Cerebellar cortex (tissue), 1 donor: Measurements from ENCODE around the gene SMIM12.

ENCODE experiments used
- DNase-seq: peaks from one replicate; pipeline ENCODE4 v3.0.0-alpha.2; 2015; ENCODE audit warnings: low spot score

The SMIM12 gene

DNA sequence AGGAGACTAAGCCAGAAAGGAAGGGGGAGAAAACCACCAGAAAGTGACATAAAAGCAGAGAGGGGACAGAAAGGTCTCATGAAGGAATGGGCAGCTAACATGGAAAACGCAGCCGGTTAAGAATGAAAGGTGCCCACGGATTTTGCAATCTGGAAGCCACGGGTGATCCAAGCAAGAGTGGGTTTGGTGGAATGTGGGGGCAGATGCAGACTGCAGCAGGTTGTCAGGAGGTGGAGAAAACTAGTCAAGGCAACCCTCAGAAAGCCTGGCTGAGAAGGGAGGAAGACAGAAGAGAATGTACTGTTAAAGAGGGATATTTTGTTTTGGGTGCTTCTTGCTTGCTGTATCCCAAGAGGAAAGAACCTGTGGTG lies 12.6 kb upstream of the SMIM12 start:
- DNase-seq: no peak

DNA sequence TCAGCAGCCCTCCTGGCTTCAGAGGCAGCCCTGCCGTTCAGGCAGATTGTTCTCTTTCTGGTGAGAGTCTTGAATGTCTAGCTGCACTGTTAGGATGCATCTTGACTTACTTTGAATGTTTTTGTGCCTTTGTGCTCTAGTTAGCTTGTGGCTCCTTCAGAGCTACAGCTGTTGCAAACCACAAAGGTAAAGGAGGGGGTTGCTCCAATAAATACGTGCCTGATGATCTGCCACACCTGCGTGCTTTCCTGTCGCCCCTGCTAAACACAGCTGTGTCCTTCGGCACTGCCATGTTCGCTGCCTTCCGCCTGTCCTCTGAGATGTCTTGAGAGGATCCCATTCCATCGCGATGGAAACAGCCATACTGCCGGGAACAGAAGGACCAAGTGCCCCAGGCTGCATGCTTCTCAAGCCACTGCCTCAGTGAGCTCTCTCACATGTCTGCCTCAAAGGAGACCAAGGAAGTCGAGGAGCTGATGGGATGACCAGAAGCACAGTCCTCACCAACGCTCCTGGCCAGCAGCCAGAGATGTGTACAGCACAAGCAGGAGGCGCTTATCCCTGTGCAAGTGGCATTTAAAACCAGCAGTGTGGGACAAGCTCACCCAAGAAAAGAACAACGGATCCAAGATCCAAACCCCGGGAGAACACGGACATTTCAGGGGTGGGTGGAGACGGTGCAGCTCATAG lies 12.0 kb upstream of the SMIM12 start:
- DNase-seq: peak; percentile 48

DNA sequence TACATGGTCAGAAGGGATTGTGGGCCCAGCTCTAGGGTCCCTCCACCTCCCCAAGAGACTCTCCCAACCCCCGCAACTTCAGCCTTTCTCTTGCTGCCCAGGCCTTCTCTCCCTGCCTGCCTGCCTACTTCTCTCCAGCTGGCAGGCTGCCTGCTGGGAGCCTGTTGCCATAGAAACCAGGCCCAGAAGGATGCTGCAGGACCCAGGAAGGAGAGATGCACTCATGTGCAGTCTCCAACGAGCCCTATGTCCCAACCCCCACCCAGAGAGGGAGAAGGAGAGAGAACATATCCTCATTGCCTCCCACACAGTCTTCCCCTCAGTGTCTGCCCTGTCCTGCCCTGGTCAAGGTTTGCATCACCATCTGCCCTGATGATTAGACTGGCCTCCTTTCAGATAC lies 10.8 kb upstream of the SMIM12 start:
- DNase-seq: peak; percentile 73

DNA sequence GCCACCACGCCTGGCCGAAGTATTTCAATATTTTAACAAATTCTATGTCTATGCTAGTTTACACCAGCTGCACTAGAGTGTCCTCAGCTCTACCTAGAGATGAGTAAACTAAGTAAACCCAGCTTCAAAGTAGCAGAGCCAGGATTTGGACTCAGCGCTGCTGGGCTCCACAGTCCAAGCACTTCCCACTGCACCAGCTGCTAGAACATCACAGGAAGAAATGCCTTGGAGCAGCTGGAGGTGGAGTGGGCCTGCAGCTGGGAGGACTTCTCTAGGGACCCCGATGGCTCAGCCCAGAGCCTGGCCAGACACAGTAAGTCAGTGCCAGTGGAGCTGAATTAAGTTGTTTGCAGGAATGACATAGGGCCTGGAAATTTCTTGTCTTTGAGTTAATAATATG lies 10.2 kb upstream of the SMIM12 start:
- DNase-seq: no peak

DNA sequence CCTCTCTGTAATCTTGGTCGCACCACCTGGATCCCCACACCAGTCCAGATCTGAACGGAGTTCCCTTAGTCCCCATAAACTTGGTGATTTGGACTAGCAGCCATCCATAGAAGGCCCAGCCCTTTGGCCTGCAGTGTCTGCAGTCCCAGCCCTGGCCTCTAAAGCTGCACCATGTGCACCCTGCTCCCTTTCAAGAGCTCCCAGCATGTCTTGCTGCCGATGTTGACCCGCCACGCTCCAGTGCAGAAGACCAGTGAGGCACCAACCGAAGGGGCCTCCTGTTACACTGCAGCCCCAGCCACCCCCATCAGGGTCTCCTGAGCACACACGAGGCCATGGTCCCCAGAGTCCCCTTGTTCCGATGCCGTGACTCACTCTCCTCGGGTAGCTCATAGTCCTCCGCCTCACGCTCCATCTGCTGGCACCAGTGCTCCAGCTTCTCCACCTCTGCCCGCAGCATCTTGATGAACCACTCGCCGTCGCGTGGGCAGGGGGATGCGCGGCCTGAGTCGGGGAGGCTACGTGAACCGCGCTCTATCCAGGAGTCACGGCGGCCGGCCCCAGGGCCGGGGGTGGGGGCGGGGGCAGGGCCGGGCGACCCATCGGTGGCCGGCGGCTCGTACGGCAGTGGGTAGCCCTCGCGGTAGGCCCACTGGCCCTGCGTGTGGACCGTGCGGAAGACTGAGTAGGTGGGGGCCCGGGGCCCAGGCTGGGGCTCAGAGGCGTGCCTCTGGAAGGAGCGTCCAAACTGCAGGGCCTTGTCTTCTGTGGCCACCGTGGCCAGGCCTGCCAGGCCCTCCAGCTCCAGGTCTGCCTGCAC lies 8.9 kb upstream of the SMIM12 start:
- DNase-seq: no peak

DNA sequence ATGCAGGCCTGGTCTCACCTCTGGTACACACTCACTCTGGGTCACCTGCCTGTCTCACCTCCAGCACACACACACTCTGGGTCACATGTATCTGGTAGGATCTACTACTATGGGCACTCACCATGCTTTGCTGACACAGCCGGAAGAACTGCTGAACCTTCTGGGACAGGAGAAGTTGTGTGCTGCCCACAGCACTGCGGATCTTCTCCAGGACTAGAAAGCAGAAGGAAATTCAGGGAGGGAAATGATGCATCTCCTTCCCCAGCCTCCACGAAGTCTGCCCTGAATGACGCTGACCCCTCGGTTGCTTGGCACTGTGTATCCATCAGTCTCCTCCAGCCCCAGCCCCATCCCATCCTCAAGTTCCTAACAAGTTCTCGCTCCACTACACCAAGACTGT lies 7.9 kb upstream of the SMIM12 start:
- DNase-seq: no peak

DNA sequence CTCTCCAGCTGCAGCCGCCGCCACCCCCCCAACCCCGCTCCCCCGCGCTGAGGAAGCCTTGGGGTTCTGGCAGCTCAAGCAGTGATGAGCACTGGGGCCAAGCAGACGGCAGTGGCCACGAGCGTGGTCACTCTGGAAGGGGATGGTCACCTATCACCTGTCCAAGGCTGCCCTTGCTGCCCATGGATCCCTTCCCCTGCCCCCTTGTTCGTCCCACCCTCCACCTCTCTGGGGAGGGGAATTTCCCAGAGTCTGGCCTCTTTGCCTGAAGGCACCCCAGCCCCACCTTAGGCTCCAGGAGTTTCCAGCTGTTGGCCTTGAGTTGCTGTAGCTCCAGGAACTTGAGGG lies 7.2 kb upstream of the SMIM12 start:
- no peak for DNase-seq

DNA sequence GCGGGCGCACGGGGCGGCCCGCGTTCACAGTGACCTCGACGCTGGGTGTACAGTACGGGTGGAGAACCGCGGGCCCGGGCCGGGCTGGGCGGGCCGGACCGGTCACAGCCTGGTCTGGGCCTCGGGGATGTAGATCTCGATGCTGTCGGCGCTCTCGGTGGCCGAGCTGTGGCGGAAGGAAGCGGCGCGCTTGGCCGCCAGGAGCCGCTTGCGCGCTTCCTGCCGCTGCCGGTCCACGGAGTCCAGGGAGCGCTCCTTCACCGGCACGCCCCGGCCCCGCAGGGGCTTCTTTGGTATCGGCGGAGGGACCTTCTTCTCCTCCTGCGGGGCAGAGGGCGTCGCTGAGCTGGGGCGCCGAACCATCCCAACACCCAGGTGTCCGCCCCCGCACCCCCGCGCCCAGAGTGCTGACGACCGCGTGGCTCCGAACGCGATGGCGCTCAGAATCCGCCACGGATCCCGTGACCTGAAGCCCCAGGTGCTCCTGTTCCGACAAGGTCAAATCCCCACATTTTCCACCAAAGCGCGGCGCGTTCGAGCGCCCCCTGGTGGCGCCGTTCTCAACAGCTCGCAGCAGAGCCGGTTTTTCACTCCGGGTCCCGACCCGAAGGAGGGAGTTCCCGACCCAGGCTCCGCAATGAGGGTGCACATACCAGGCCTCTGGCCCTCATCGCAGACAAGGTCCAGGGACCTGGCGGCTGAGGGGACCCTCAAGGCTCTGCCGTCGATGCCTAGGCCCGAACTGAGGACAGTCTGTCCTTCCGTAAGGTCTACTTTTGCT lies 6.6 kb upstream of the SMIM12 start:
- DNase-seq: peak; percentile 77

DNA sequence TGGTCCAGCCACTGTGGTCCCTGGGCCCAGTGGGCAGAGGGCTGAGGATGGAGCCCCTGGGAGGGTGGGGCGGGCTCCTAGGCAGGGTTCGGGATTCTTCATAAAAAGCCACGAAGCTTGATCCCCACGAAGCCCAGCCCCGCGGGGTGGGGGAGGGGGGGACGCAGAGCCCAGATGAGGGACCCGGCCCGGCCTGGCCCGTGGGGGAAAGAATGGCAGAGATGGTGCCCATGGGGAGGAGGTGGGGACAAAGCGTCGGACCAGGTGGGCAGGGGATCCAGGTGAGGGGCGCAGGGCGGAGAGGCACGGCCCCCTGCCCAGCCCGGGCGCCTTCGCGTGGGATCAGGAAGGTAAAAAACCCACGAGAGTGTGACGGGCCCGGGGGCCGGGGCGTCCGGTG lies 6.0 kb upstream of the SMIM12 start:
- DNase-seq: no peak

DNA sequence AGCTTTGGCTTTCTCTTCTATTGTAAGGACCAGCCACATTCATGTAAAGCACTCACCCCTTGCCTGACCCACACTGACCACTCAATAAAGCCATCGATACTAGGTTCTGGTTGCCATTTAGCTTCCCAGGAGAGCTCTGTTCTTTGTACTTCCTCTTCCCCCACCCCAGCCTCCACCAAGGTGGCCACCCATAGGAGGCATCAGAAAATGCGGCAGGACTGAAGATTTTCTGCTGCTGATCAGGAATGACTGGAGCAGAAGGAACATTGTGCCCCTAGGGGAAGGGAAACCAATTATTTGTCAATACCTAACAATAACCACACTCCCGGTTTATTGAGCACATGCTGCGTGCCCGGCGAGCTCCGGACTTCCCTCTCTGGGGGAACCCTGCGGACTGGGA lies 5.2 kb upstream of the SMIM12 start:
- DNase-seq: no peak

DNA sequence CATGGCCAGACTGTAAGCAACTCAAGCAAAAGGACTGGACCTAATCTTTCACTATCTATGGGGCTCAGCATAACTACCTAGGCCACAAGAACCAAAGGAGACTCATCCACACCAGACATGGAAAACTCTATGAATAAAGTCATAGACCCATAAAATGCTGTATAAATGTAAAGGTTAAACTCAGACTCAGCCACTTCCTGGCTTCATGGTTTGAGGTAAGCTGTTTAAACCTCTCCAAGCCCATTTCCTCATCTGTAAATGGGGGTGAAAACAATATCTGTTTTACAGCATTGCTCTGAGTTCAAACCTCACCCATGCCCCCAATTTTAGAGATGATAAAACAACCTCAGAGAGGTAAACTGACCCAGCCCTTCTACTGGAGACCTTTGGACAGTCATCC lies 4.0 kb upstream of the SMIM12 start:
- no peak for DNase-seq

DNA sequence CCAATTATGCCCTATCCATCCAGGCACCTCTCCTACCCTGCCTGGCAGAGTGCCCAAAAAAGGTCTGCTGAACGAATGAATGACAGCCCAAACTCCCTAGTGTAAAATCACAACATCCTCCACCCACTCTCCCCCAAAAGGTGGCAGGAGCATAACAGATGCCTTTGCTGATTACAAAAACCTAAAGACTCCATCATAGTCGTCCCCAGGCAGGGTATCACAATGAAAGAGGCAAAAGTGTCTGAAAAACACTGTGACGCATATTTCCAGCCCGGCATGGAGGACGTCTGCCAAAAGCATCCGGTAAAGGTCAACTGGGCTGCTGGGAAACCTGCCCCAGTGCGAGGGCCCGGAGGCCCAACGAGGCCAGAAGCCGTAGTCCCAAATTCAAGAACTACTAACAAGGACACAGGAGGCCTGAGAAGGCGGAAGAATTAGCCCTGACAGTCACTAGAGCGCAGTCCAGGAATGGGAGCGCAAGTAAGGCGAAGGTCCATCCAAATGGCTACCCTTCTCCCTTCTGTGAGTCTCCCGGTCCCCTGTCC lies 576 bp downstream of the SMIM12 start:
- DNase-seq: no peak

DNA sequence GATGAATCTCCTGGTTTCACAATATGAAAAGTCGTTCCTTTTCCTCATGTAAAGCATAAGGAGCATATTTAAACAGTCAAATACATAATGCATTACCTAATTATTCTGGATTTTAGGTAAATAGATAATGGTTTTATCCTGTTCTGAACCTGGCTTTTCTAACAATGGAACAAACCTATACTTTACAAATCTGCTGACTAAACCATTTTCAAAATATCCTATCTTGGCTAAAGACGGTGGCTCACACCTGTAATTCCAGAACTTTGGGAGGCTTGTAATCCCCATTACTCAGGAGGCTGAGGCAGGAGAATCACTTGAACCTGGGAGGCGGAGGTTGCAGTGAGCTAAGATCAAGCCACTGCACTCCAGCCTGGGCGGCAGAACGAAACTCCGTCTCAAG lies 2.9 kb downstream of the SMIM12 start:
- no peak for DNase-seq

DNA sequence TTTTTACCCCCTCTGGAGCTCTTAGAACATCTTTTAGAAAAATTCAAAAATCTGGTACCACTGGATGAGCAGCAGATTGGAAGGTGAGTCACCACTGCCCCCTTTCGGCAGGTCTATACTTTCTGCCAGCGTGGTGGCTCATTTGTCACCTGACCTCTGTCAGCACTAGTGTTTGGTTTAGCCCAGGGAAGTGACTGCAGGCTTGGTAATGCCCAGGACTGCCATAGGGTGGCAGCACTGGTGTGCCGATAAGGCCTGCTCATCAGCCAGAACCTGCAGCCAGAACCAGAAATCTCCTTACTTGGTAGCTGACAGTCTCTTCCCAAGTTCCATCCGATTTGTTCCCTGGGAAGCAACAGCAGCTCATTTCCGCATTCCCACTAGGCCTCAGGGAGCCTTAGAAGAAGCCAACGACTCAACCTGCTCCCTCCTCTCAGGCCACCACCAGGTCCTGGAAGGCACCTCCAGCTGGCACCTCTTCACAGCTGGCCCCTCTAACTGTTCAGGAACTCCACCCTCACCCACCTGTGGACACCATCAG lies 6.8 kb downstream of the SMIM12 start:
- peak; percentile 98 for DNase-seq

DNA sequence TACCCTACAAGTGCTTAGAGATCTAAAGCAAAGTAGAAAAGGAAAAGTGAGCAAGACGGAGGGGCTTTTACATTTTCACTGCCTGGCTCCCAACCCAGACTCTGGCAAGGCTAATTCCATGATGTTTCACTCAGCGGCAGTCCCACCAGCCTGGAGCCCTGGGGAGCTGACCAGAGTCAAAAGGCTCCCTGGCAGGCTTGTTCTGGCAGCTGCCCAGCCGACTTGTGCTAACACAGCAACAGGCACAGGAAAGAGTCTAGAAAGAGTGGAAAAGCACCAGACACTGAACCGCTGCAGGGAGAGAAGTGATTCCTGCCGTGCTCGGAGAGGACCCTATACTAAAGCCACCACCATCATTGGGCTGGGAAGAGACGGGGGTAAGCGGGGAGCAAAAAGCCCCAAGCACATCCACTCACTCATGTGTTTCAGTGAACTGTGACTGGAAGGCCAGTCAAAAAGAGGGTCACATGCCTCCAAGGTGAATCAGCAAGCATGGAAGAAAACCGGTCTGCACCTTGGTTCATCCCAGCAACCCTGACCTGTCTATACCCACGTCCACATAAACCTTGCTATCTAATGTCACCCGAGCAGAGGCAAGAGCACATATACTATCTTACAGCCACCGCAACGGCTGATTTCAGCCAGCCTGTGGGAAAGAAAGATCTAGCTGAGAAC lies 8.0 kb downstream of the SMIM12 start:
- DNase-seq: no peak

DNA sequence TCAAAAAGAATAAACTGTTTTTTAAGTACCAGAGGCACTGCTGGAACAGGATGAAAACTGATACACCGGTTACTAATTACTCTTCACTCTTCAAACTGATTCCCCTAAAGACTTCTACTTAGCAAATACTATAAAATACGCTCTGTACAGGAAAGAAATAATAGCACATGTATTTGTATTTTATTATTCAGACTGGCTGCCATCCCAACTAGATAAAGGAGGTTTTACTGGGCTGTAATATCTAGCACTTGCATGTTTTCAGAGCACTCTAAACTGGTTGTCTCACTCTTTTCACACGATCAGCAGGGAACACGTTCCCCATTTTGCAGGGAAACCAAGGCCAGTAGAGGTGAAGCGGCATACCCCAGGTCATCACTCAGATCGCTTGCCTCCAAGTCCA lies 9.2 kb downstream of the SMIM12 start:
- no peak for DNase-seq

DNA sequence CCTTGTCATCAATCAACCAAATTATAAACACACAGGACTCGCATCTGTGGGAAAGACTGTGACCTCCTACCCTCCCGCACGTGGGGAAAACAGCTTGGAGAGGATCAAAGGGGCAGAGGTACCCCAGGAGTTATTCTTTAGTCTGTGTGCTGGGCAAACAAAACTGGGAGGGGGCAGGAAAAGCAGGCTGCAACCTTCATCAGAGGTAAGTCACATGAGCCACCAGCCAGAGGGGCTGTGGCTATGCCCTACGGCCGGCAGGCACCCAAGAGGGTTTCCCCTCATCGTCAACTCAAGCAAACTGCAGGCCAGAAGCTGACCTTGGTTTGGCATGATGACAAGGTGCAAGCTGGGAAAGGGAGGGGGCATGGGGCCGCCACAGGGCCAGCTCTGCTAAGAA lies 12.5 kb downstream of the SMIM12 start:
- no peak for DNase-seq

DNA sequence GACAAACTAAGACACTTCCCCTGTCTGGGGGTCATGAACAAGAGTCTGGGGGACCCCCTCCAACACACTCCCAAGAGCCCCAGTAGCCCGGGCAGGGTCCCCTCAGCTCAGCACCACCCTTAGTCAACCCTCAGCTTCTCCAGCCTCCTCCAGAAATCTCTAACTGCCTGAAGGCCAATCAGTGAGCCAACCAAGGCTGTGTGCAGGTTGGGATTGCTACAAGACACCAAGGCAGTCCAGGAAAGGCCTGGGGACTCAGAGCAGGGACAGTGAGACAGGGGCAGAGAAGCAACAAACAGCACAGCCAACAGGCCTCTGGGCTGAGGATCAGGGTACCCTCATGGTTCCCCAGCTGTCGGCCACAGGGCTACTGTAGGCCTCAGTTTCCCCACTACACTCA lies 13.3 kb downstream of the SMIM12 start:
- no peak for DNase-seq

DNA sequence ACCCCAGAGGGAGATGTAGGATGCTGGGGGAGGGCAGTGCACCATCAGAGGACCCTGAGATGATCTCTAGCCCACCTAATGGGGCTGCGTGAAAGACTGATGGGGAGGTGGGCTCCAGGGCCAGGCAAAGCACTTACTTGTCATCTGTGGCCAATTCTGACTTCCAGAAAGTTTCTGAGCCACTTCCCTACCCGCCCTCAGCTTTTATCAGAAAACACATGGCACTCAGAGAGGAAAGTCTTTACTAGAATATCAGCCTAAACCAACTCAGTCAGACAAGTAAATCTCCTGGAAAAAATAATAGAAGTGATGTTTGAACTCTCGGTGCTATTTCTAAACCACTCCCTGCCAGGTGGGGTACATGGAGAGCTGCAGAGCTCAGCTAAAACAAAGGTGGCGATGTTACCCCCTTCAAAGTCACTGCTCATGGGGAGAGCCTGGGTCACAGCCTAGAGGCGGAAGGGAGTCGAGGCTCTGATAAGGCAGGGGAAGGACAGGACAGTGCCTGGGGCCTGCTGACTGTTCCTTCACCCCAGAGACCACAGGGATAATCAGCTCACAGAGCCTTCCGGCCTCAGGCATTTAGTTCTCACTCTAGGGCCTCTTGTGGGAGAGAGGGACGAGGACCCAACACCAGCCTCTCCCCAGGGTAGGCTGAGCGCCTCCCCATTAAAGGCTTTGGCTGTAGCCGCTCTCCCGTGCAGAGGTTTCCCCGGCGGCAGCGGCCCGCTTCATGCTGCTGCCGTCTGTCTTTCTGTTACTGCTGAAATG lies 14.2 kb downstream of the SMIM12 start:
- no peak for DNase-seq

DNA sequence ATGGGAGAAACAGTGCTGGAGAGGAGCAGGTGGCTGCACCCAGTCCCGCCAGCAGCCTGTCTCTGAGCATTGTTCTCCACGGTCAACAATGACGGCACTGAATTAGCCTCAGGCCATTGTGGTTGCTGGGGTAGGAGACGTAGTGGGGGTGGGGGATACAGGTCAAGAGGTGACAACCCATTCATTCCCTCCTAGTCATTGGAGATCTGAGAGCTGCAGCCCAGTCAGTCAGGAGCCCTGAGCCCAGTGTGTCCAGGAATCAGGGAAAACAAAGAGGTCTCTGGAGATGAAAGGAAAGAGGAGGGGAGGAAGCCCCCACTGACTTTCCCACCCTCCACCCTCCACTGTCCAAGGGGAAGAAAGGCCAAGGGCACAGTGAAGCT lies 15.3 kb downstream of the SMIM12 start:
- no peak for DNase-seq
